Tibial nerve (tissue), 3 donors: ENCODE results near the gene TMEM132C.

ENCODE experiments used
- POLR2A ChIP-seq, 2 donors: fragments of 450-650 bp; IDR thresholded peaks; one replicate each; pipeline ENCODE4 v1.6.1; 2017; ENCODE audit warnings: antibody characterized with exemption in 2 of 2, mild to moderate bottlenecking in 2 of 2, moderate library complexity in 2 of 2
- TF ChIP-seq, protein P1 (sequence below), 5 experiments: fragments of 200-600 bp in 3 of 5; fragments of 450-650 bp in 2 of 5; sonication (generic) in 3 of 5; IDR thresholded peaks; one replicate each; pipeline ENCODE4 v1.5.1; 2016 to 2019; ENCODE audit warnings: antibody characterized with exemption in 5 of 5, mild to moderate bottlenecking in 3 of 5, moderate library complexity in 2 of 5

DNA sequence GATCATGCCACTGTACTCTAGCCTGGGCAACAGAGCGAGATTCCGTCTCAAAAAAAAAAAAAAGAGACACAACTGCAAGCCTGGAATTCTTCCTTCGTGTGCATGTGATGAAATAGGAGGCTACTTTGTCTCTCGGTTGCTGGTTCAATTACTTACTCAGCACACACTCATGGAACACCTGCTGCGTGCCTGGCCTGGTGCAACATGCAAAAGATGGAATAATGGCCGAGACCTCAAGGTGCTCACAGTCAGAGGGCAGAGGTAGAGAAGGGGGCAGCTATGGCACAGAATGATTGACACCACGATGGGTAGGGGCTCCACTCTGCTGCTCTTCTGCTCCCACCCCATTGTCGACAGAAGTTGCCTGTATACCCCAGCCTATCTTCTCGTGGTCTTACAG, 444.5 kb downstream of the TMEM132C start:
- TF ChIP-seq, protein P1, sequence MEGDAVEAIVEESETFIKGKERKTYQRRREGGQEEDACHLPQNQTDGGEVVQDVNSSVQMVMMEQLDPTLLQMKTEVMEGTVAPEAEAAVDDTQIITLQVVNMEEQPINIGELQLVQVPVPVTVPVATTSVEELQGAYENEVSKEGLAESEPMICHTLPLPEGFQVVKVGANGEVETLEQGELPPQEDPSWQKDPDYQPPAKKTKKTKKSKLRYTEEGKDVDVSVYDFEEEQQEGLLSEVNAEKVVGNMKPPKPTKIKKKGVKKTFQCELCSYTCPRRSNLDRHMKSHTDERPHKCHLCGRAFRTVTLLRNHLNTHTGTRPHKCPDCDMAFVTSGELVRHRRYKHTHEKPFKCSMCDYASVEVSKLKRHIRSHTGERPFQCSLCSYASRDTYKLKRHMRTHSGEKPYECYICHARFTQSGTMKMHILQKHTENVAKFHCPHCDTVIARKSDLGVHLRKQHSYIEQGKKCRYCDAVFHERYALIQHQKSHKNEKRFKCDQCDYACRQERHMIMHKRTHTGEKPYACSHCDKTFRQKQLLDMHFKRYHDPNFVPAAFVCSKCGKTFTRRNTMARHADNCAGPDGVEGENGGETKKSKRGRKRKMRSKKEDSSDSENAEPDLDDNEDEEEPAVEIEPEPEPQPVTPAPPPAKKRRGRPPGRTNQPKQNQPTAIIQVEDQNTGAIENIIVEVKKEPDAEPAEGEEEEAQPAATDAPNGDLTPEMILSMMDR (IDR thresholded peaks at IDR 0.05), result no peak
- TF ChIP-seq POLR2A (IDR thresholded peaks at IDR 0.05), result no peak
